Measurements from ENCODE around the gene KSR2. TPM values are rescaled to one million over a fixed set of nuclear protein-coding genes. Genes with fewer than 3 reads are reported as not detected.

Gene KSR2
- total RNA-seq, 2 donors from 2014 or later = 1.2 to 1.3 TPM

GRCh38 chr12:117727301-117727700, 241.5 kb downstream of the KSR2 start:
- Histone ChIP-seq H3K4me1 (no peaks in the 10 kb centered on the region), H3K36me3 (no peaks in the 10 kb centered on the region), H3K9me3 (no peaks in the 10 kb centered on the region), H3K27me3 (no peaks in the 10 kb centered on the region), H3K27ac (no peak overlapping the region), H3K9ac (ENCODE audit: low read depth in 2 of 2, low read length in 2 of 2) (no peak overlapping the region), H3K4me3 (no peak overlapping the region)
- TF ChIP-seq CTCF (IDR thresholded peaks at IDR 0.05) = no peak
- intact Hi-C loops (cut with DNase I) = no loop called here
- DNase-seq = no peak

- Histone ChIP-seq H3K36me3 (no peaks in the 10 kb centered on the region), H3K27me3 (no peaks in the 10 kb centered on the region), H3K4me3 (no peak overlapping the region), H3K9ac (ENCODE audit: low read depth in 2 of 2, low read length in 2 of 2) (no peak overlapping the region), H3K9me3 (no peaks in the 10 kb centered on the region), H3K4me1 (no peaks in the 10 kb centered on the region), H3K27ac (no peak overlapping the region)
- intact Hi-C loops (cut with DNase I) = no loop called here
- TF ChIP-seq CTCF (IDR thresholded peaks at IDR 0.05) = no peak
- DNase-seq = no peak
Observed at GRCh38 chr12:117724543-117724942, 244.2 kb downstream of the KSR2 start.

GRCh38 chr12:117718559-117718958, 250.2 kb downstream of the KSR2 start:
- TF ChIP-seq CTCF (IDR thresholded peaks at IDR 0.05) = no peak
- Histone ChIP-seq H3K9ac (ENCODE audit: low read depth in 2 of 2, low read length in 2 of 2) (no peak overlapping the region), H3K27me3 (no peaks in the 10 kb centered on the region), H3K27ac (no peak overlapping the region), H3K4me3 (no peak overlapping the region), H3K9me3 (no peaks in the 10 kb centered on the region), H3K4me1 (no peaks in the 10 kb centered on the region), H3K36me3 (no peaks in the 10 kb centered on the region)
- intact Hi-C loops (cut with DNase I) = no loop called here
- DNase-seq = no peak

- Histone ChIP-seq H3K4me3 (no peak overlapping the region), H3K36me3 (no peaks in the 10 kb centered on the region), H3K9ac (ENCODE audit: low read depth in 2 of 2, low read length in 2 of 2) (no peak overlapping the region), H3K4me1 (no peaks in the 10 kb centered on the region), H3K27ac (no peak overlapping the region), H3K9me3 (no peaks in the 10 kb centered on the region), H3K27me3 (no peaks in the 10 kb centered on the region)
- TF ChIP-seq CTCF (IDR thresholded peaks at IDR 0.05) = no peak
- DNase-seq = no peak
- intact Hi-C loops (cut with DNase I) = no loop called here
Observed at GRCh38 chr12:117718141-117718540, 250.6 kb downstream of the KSR2 start.

- TF ChIP-seq CTCF (IDR thresholded peaks at IDR 0.05) = no peak
- intact Hi-C loops (cut with DNase I) = no loop called here
- Histone ChIP-seq H3K9ac (ENCODE audit: low read depth in 2 of 2, low read length in 2 of 2) (no peak overlapping the region), H3K4me3 (no peak overlapping the region), H3K4me1 (no peaks in the 10 kb centered on the region), H3K27ac (no peak overlapping the region), H3K27me3 (no peaks in the 10 kb centered on the region), H3K36me3 (no peaks in the 10 kb centered on the region), H3K9me3 (no peaks in the 10 kb centered on the region)
- no peak for DNase-seq
Observed at GRCh38 chr12:117714203-117714602, 254.6 kb downstream of the KSR2 start.

GRCh38 chr12:117710121-117710520, 258.7 kb downstream of the KSR2 start:
- Histone ChIP-seq H3K36me3 (no peaks in the 10 kb centered on the region), H3K27me3 (no peaks in the 10 kb centered on the region), H3K27ac (no peak overlapping the region), H3K4me3 (no peak overlapping the region), H3K4me1 (no peaks in the 10 kb centered on the region), H3K9ac (ENCODE audit: low read depth in 2 of 2, low read length in 2 of 2) (no peak overlapping the region), H3K9me3 (no peaks in the 10 kb centered on the region)
- no peak for DNase-seq
- no peak for TF ChIP-seq CTCF (IDR thresholded peaks at IDR 0.05)
- intact Hi-C loops (cut with DNase I) = no loop called here

All from colonic mucosa (tissue), 4 donors.